ENCODE data around the gene NARF. TPM values are rescaled to one million over a fixed set of nuclear protein-coding genes. Genes with fewer than 3 reads are reported as not detected.
"Not testable (repeated sequence)": the region's sequence is repeated elsewhere in the genome, so short reads cannot be mapped to it uniquely, and the experiment has no call there.

Gene NARF
- total RNA-seq, 1 experiment from 2014 or later: 59.5 TPM

- Histone ChIP-seq H3K36me3 (ENCODE audit: low read depth, low read length) (no peaks in the 10 kb centered on the region), H2AFZ (ENCODE audit: low read length) (no peak overlapping the region), H3K79me2 (ENCODE audit: low read length) (no peaks in the 10 kb centered on the region), H4K20me1 (ENCODE audit: low read length) (no peaks in the 10 kb centered on the region), H3K9me3 (ENCODE audit: low read length) (no peaks in the 10 kb centered on the region), H3K4me1 (ENCODE audit: insufficient read depth, low read length) (no peaks in the 10 kb centered on the region), H3F3A (ENCODE audit: low read length, unreplicated experiment) (no peaks in the 10 kb centered on the region), H3K4me3 (ENCODE audit: low read length) (no peak overlapping the region), H3K4me2 (ENCODE audit: low read length) (no peak overlapping the region), H3K9me2 (replicated peaks; ENCODE audit: low read length) (no peaks in the 10 kb centered on the region), H3K27me3 (ENCODE audit: low read length) (no peaks in the 10 kb centered on the region), H3K9ac (ENCODE audit: low read length) (no peak overlapping the region), H3K27ac (ENCODE audit: low read length) (no peak overlapping the region)
- ATAC-seq (no peak), DNase-seq (no peak)
- no TSS peak for BruUV-seq (replicated peaks)
- TF ChIP-seq EZH2phosphoT487 (IDR thresholded peaks at IDR 0.05; ENCODE audit: borderline replicate concordance, low read length) (no peak), EZH2 (IDR thresholded peaks at IDR 0.05; ENCODE audit: low read length, unreplicated experiment) (no peak)
- TF ChIP-seq, protein P1, sequence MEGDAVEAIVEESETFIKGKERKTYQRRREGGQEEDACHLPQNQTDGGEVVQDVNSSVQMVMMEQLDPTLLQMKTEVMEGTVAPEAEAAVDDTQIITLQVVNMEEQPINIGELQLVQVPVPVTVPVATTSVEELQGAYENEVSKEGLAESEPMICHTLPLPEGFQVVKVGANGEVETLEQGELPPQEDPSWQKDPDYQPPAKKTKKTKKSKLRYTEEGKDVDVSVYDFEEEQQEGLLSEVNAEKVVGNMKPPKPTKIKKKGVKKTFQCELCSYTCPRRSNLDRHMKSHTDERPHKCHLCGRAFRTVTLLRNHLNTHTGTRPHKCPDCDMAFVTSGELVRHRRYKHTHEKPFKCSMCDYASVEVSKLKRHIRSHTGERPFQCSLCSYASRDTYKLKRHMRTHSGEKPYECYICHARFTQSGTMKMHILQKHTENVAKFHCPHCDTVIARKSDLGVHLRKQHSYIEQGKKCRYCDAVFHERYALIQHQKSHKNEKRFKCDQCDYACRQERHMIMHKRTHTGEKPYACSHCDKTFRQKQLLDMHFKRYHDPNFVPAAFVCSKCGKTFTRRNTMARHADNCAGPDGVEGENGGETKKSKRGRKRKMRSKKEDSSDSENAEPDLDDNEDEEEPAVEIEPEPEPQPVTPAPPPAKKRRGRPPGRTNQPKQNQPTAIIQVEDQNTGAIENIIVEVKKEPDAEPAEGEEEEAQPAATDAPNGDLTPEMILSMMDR (conservative IDR thresholded peaks at IDR 0.05; ENCODE audit: low read depth, low read length): no peak
- intact Hi-C loops (cut with micrococcal nuclease): no loop called here
- ChIA-PET POLR2A (ENCODE audit: unreplicated experiment) (no interaction called here), CTCF (no interaction called here)
Observed at GRCh38 chr17:82505296-82505695, 46.8 kb downstream of the NARF start.

DNA sequence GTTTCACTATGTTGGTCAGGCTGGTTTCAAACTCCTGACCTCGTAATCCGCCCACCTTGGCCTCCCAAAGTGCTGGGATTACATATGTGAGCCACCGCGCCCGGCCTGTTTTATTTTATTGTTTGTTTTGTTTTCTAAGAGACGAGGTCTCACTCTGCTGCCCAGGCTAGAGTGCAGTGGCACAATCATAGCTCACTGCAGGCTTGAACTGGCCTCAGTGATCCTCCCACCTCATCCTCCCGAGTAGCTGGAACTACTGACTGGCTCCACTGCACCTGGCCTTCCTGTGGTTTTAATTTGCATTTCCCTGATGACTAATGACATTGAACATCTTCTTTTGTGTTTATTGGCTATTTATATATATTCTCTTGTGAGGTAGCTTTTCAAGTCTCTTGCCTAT, 47.9 kb downstream of the NARF start:
- H3K9ac ChIP-seq (ENCODE audit: low read length); H3K4me3 ChIP-seq (ENCODE audit: low read length); H3K9me2 ChIP-seq (replicated peaks; ENCODE audit: low read length); POLR2A ChIA-PET (ENCODE audit: unreplicated experiment); H3K27ac ChIP-seq (ENCODE audit: low read length); H2AFZ ChIP-seq (ENCODE audit: low read length); intact Hi-C loops (cut with micrococcal nuclease); H3F3A ChIP-seq (ENCODE audit: low read length, unreplicated experiment); BruUV-seq (replicated peaks); H3K4me1 ChIP-seq (ENCODE audit: insufficient read depth, low read length); H3K9me3 ChIP-seq (ENCODE audit: low read length); ATAC-seq; H3K36me3 ChIP-seq (ENCODE audit: low read depth, low read length); H3K79me2 ChIP-seq (ENCODE audit: low read length); H4K20me1 ChIP-seq (ENCODE audit: low read length); H3K27me3 ChIP-seq (ENCODE audit: low read length); H3K4me2 ChIP-seq (ENCODE audit: low read length): not testable (repeated sequence)
- CTCF ChIA-PET: interaction anchor here (0.5 kb wide), 1 partner anchor 26 kb away, joined by 11 read pairs; no protein-coding TSS in a partner anchor
- DNase-seq: peak; percentile 42

- ChIA-PET CTCF (no interaction called here), POLR2A (ENCODE audit: unreplicated experiment) (no interaction called here)
- Histone ChIP-seq H3K27me3 (ENCODE audit: low read length) (no peaks in the 10 kb centered on the region), H3F3A (ENCODE audit: low read length, unreplicated experiment) (no peaks in the 10 kb centered on the region), H3K9me2 (replicated peaks; ENCODE audit: low read length) (no peaks in the 10 kb centered on the region), H3K36me3 (ENCODE audit: low read depth, low read length) (no peaks in the 10 kb centered on the region), H3K4me1 (ENCODE audit: insufficient read depth, low read length) (no peaks in the 10 kb centered on the region), H3K9ac (ENCODE audit: low read length) (no peak overlapping the region), H3K4me3 (ENCODE audit: low read length) (no peak overlapping the region), H2AFZ (ENCODE audit: low read length) (no peak overlapping the region), H3K79me2 (ENCODE audit: low read length) (no peaks in the 10 kb centered on the region), H4K20me1 (ENCODE audit: low read length) (no peaks in the 10 kb centered on the region), H3K27ac (ENCODE audit: low read length) (no peak overlapping the region), H3K9me3 (ENCODE audit: low read length) (no peaks in the 10 kb centered on the region), H3K4me2 (ENCODE audit: low read length) (no peak overlapping the region)
- TF ChIP-seq EZH2 (IDR thresholded peaks at IDR 0.05; ENCODE audit: low read length, unreplicated experiment) (no peak), EZH2phosphoT487 (IDR thresholded peaks at IDR 0.05; ENCODE audit: borderline replicate concordance, low read length) (no peak)
- TF ChIP-seq, protein P1 (conservative IDR thresholded peaks at IDR 0.05; ENCODE audit: low read depth, low read length): no peak
- ATAC-seq: no peak
- DNase-seq: no peak
- no TSS peak for BruUV-seq (replicated peaks)
- intact Hi-C loops (cut with micrococcal nuclease): no loop called here
Observed at GRCh38 chr17:82507631-82508175, 49.2 kb downstream of the NARF start.

GRCh38 chr17:82511642-82512041, 53.1 kb downstream of the NARF start:
- ATAC-seq; H4K20me1 ChIP-seq (ENCODE audit: low read length); H3K27ac ChIP-seq (ENCODE audit: low read length); BruUV-seq (replicated peaks); H3K9me2 ChIP-seq (replicated peaks; ENCODE audit: low read length); H3K36me3 ChIP-seq (ENCODE audit: low read depth, low read length); H3K4me2 ChIP-seq (ENCODE audit: low read length); H2AFZ ChIP-seq (ENCODE audit: low read length); H3K4me1 ChIP-seq (ENCODE audit: insufficient read depth, low read length); H3K4me3 ChIP-seq (ENCODE audit: low read length); H3K9ac ChIP-seq (ENCODE audit: low read length); H3K9me3 ChIP-seq (ENCODE audit: low read length); H3K79me2 ChIP-seq (ENCODE audit: low read length); POLR2A ChIA-PET (ENCODE audit: unreplicated experiment); H3K27me3 ChIP-seq (ENCODE audit: low read length); H3F3A ChIP-seq (ENCODE audit: low read length, unreplicated experiment); DNase-seq; intact Hi-C loops (cut with micrococcal nuclease); CTCF ChIA-PET: not testable (repeated sequence)

GRCh38 chr17:82513864-82514263, 55.3 kb downstream of the NARF start:
- H3K27me3 ChIP-seq (ENCODE audit: low read length); DNase-seq; H4K20me1 ChIP-seq (ENCODE audit: low read length); H3K4me2 ChIP-seq (ENCODE audit: low read length); BruUV-seq (replicated peaks); H3F3A ChIP-seq (ENCODE audit: low read length, unreplicated experiment); H3K27ac ChIP-seq (ENCODE audit: low read length); CTCF ChIA-PET; POLR2A ChIA-PET (ENCODE audit: unreplicated experiment); H3K4me3 ChIP-seq (ENCODE audit: low read length); H2AFZ ChIP-seq (ENCODE audit: low read length); intact Hi-C loops (cut with micrococcal nuclease); H3K36me3 ChIP-seq (ENCODE audit: low read depth, low read length); H3K9me3 ChIP-seq (ENCODE audit: low read length); H3K9me2 ChIP-seq (replicated peaks; ENCODE audit: low read length); H3K9ac ChIP-seq (ENCODE audit: low read length); ATAC-seq; H3K79me2 ChIP-seq (ENCODE audit: low read length); H3K4me1 ChIP-seq (ENCODE audit: insufficient read depth, low read length): not testable (repeated sequence)
